K562 (cell line): ENCODE measurements around the gene USP44. TPM values are rescaled to one million over a fixed set of nuclear protein-coding genes. Genes with fewer than 3 reads are reported as not detected.

ENCODE experiments used
- ATAC-seq: fragments of 200-7000 bp; cut with Tn5 transposase; 3 replicates; pipeline ENCODE4 v1.9.1; 2020; ENCODE audit warnings: moderate library complexity
- BruUV-seq: library from RNA; stranded (reverse); fragments of 400-500 nt; replicated peaks from 2 replicates; lab custom pipeline; 2021; lab: Mats Ljungman, UMichigan
- CTCF ChIA-PET: fragments of 300-600 bp; formaldehyde crosslinking; extraction: SDS; loops from one replicate; lab custom pipeline; 2021; ENCODE audit warnings: low intra/inter-chr PET ratio; lab: Yijun Ruan, JAX
- POLR2A ChIA-PET: fragments of 300-600, 350-650 bp; sonication (Branson Sonifier 250); formaldehyde crosslinking; extraction: SDS; loops from one replicate; lab custom pipeline; 2021; ENCODE audit warnings: antibody characterized with exemption, inconsistent platforms; lab: Yijun Ruan, JAX
- DNase-seq, 4 experiments: peaks; one replicate each; pipeline versions ENCODE4 v3.0.0 to v3.0.0-alpha.2; 2011 to 2018; ENCODE audit warnings: low spot score in 3 of 4, mixed read lengths in 3 of 4; ENCODE audit errors: extremely low read depth in 1 of 4
- FAIRE-seq: peaks from 2 replicates; lab custom pipeline; 2011; peaks lifted over from hg19 to GRCh38; lab: Jason Lieb, UNC
- H2AFZ ChIP-seq: 2 replicates; pipeline ENCODE4 v1.6.0; 2011; ENCODE audit warnings: low read depth, low read length, control low read depth, inconsistent platforms
- H3K27ac ChIP-seq: fragments of 200-600 bp; 3 replicates; pipeline ENCODE4 v1.8.0; 2011; ENCODE audit warnings: low read depth, mild to moderate bottlenecking, control low read depth, inconsistent platforms, low read length, moderate library complexity, mixed read lengths; ENCODE audit errors: extremely low read depth
- H3K27me3 ChIP-seq, 2 experiments: fragments of 300-600 bp in 1 of 2; 2 replicates in 1 of 2; 3 replicates in 1 of 2; pipeline versions ENCODE4 v1.6.0 to v1.8.0; 2011; ENCODE audit warnings: inconsistent platforms in 2 of 2, low read length in 2 of 2, mild to moderate bottlenecking in 1 of 2, mixed read lengths in 1 of 2, moderate library complexity in 1 of 2; ENCODE audit not compliant: control insufficient read depth in 2 of 2, insufficient read depth in 2 of 2
- H3K36me3 ChIP-seq: fragments of 300-600 bp; 3 replicates; pipeline ENCODE4 v1.8.0; 2011; ENCODE audit warnings: mild to moderate bottlenecking, low read length, inconsistent platforms; ENCODE audit not compliant: control insufficient read depth, insufficient read depth
- H3K4me1 ChIP-seq, 2 experiments: fragments of 200-600 bp in 1 of 2; replicated peaks in 1 of 2; 2 replicates in 1 of 2; 3 replicates in 1 of 2; pipeline versions ENCODE4 v1.5.1 to v1.8.0; 2011; ENCODE audit warnings: inconsistent platforms in 2 of 2, low read length in 2 of 2, mild to moderate bottlenecking in 1 of 2, mixed read lengths in 1 of 2, moderate library complexity in 1 of 2; ENCODE audit not compliant: control insufficient read depth in 2 of 2, insufficient read depth in 2 of 2
- H3K4me2 ChIP-seq: 2 replicates; pipeline ENCODE4 v1.6.1; 2011; ENCODE audit warnings: low read length, control low read depth, inconsistent platforms, mixed read lengths; ENCODE audit not compliant: insufficient read depth
- H3K4me3 ChIP-seq: fragments of 200-600 bp; sonication (generic), shearing (Covaris generic); 2 replicates; pipeline ENCODE4 v1.5.1; 2016; ENCODE audit warnings: control low read depth, inconsistent platforms
- H3K79me2 ChIP-seq: fragments of 200-600 bp; 3 replicates; pipeline ENCODE4 v1.8.0; 2011; ENCODE audit warnings: low read length, inconsistent platforms; ENCODE audit not compliant: control insufficient read depth, insufficient read depth
- H3K9ac ChIP-seq, 2 experiments: 2 replicates each; pipeline versions ENCODE4 v1.6.0 to v1.6.1; 2011; ENCODE audit warnings: low read depth in 2 of 2, low read length in 2 of 2, control low read depth in 1 of 2, inconsistent platforms in 1 of 2, mild to moderate bottlenecking in 1 of 2, mixed read lengths in 1 of 2; ENCODE audit not compliant: insufficient read depth in 1 of 2
- H3K9me1 ChIP-seq: one replicate; pipeline ENCODE4 v1.6.0; 2011; ENCODE audit warnings: inconsistent platforms, mild to moderate bottlenecking, low read length, moderate library complexity; ENCODE audit not compliant: control insufficient read depth, insufficient read depth
- H3K9me3 ChIP-seq: replicated peaks from 2 replicates; pipeline ENCODE4 v1.5.1; 2011; ENCODE audit warnings: low read depth, low read length, inconsistent platforms; ENCODE audit not compliant: control insufficient read depth, insufficient read depth
- H4K20me1 ChIP-seq: replicated peaks from 2 replicates; pipeline ENCODE4 v1.6.1; 2011; ENCODE audit warnings: low read length, inconsistent platforms, mixed read lengths; ENCODE audit not compliant: control insufficient read depth, insufficient read depth
- HDAC8 ChIP-seq: fragments of 450-650 bp; IDR thresholded peaks from 2 replicates; pipeline ENCODE4 v1.6.1; 2016; ENCODE audit warnings: mild to moderate bottlenecking, missing genetic modification characterization, moderate library complexity, missing compliant biosample characterization
- L3MBTL2 ChIP-seq: fragments of 450-650 bp; IDR thresholded peaks from 2 replicates; pipeline ENCODE4 v1.6.1; 2016; ENCODE audit warnings: mild to moderate bottlenecking, moderate library complexity
- NR3C1 ChIP-seq: sonication (generic); formaldehyde crosslinking; IDR thresholded peaks from 2 replicates; pipeline ENCODE4 v1.8.1; 2022; ENCODE audit warnings: missing genetic modification reagents
- SIN3B ChIP-seq: fragments of 450-650 bp; IDR thresholded peaks from 2 replicates; pipeline ENCODE4 v1.6.1; 2017; ENCODE audit warnings: low read depth, mild to moderate bottlenecking, moderate library complexity
- TSC22D4 ChIP-seq: fragments of 450-650 bp; IDR thresholded peaks from 2 replicates; pipeline ENCODE4 v1.6.1; 2016; ENCODE audit warnings: missing genetic modification characterization, missing biosample characterization, control low read depth
- WGBS: fragments of 100-300 bp; shearing (Covaris generic); methylation state at CpG from one replicate; pipeline ENCODE4 v1.1.6; 2016; ENCODE audit warnings: low coverage, mixed read lengths; ENCODE audit not compliant: insufficient coverage; ENCODE audit errors: missing lambda C conversion rate; 5-methylcytosine and 5-hydroxymethylcytosine counted together
- in situ Hi-C: fragments of 300-500 bp; cut with MboI; formaldehyde crosslinking; loops from 4 replicates; pipeline ENCODE4 v1.15.0; 2018; ENCODE audit warnings: inconsistent platforms, mixed read lengths
- intact Hi-C: fragments of 100-400 bp; cut with micrococcal nuclease; formaldehyde crosslinking; loops from 2 replicates; pipeline ENCODE4 v1.14.2; 2022
- polyA plus RNA-seq, 8 experiments: library from polyadenylated mRNA; depleted of rRNA in 4 of 8; stranded (reverse) in 5 of 8; unstranded in 3 of 8; fragments of >200 nt; fragmentation: Nextera tagmentation in 2 of 8; fragmentation: Illumina TruSeq in 1 of 8; extraction: Ambion mirVana in 2 of 8; extraction: Trizol in 1 of 8; gene quantifications; 2 replicates each; pipeline versions ENCODE4 v1.2.1 to v1.2.3, GENCODE V29; 2011 to 2014; ENCODE audit warnings: inconsistent platforms in 1 of 8, missing spikeins in 1 of 8
- total RNA-seq, 7 experiments: library from RNA; depleted of rRNA in 6 of 7; stranded (reverse); fragments of >200 nt in 6 of 7; fragmentation: Illumina TruSeq in 2 of 7; extraction: Trizol in 2 of 7; gene quantifications; 2 replicates each; pipeline versions ENCODE4 v1.2.1 to v1.2.3, GENCODE V29; 2011 to 2021; ENCODE audit warnings: low replicate concordance in 1 of 7

The USP44 gene
- total and polyA plus RNA-seq, 9 of the 15 experiments (the other 6 are each of a cell fraction or from before 2014, with no cell fraction given): 2.1 to 5.7 (median 2.8) TPM

DNA sequence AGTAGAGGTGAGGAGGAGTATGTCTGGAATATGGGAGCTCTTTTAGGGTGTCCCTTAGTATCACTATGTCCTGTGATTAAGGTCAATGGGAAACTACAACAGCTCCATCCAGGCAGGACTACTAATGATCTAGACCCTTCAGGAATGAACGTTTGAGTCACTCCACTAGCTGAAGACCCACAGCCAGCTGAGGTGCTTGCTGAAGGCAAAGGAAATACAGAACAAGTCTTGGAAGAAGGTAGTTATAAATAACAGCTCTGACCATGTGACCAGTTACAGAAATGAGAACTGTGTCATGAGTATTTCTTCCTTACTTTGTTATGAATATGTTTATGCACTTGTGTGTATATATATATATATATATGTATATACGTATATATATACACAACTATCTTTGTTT, 40.5 kb upstream of the USP44 start (continued):
- TF ChIP-seq L3MBTL2 (no peak), NR3C1 (CRISPR knock-in tag) (no peak), HDAC8 (tag) (no peak)

GRCh38 chr12:95590775-95591174, 39.5 kb upstream of the USP44 start:
- Histone ChIP-seq H3K36me3 (no peaks in the 10 kb centered on the region), H3K27ac (no peak overlapping the region), H3K4me3 (no peak overlapping the region), H3K9me3 (no peaks in the 10 kb centered on the region), H4K20me1 (no peaks in the 10 kb centered on the region), H3K4me2 (no peak overlapping the region), H3K79me2 (no peaks in the 10 kb centered on the region), H2AFZ (no peak overlapping the region), H3K9me1 (no peaks in the 10 kb centered on the region), H3K4me1 (no peaks in the 10 kb centered on the region), H3K27me3 (peaks cover 2 to 15% of the 10 kb centered on the region in 2 experiments; a peak in 4 of 5 replicates), H3K9ac (no peak overlapping the region)
- no TSS peak for BruUV-seq
- ChIA-PET CTCF (no interaction called here), POLR2A (no interaction called here)
- in situ Hi-C loops: no loop called here
- no peak for DNase-seq
- 0% methylated on average over 2 of the region's 2 CpGs for WGBS
- TF ChIP-seq SIN3B (no peak), TSC22D4 (tag) (no peak)
- ATAC-seq: no peak
- intact Hi-C loops: no loop called here
- FAIRE-seq: no peak
